Thyroid gland (tissue), 4 donors: ENCODE results near the gene APOO.

Source experiments
- POLR2A ChIP-seq, 2 donors: fragments of 450-650 bp; IDR thresholded peaks; one replicate each; pipeline ENCODE4 v1.6.1; 2017; ENCODE audit warnings: antibody characterized with exemption in 2 of 2, mild to moderate bottlenecking in 2 of 2, moderate library complexity in 1 of 2
- TF ChIP-seq, protein P1 (sequence below), 6 experiments: fragments of 200-600 bp in 3 of 6; fragments of 450-650 bp in 3 of 6; sonication (generic) in 3 of 6; IDR thresholded peaks; one replicate each; pipeline ENCODE4 v1.5.1; 2016 to 2019; ENCODE audit warnings: antibody characterized with exemption in 6 of 6, mild to moderate bottlenecking in 2 of 6, inconsistent platforms in 1 of 6, moderate library complexity in 1 of 6

DNA sequence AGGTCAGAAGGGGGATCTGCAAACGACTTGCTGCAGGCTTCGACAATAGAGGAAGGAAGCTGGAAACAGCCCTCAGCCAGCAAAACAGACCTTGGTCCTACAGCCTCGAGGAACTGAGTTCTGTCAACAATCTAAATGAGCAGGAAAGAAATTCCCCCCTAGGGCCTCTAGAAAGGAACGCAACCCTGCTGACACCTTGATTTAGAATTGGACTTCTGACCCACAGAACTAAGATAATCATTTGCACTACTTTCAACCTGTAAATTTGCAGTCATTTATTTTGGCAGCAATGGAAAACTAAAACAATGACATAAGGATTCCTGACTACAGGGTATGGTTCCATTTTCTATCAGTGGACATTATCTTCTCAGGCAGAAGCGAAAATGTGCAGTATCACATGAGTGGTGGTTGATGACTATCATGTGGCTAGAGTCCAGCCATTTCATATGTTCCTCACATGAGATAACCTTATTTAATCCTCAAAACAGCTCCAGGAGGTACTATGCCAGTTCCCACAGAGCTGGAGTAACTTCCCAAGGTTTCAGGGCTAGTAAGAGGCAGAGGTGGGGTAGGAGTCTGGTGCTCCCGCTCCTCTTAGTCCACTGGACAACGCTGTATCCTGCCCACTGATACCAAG, 63.1 kb downstream of the APOO start:
- TF ChIP-seq, protein P1, sequence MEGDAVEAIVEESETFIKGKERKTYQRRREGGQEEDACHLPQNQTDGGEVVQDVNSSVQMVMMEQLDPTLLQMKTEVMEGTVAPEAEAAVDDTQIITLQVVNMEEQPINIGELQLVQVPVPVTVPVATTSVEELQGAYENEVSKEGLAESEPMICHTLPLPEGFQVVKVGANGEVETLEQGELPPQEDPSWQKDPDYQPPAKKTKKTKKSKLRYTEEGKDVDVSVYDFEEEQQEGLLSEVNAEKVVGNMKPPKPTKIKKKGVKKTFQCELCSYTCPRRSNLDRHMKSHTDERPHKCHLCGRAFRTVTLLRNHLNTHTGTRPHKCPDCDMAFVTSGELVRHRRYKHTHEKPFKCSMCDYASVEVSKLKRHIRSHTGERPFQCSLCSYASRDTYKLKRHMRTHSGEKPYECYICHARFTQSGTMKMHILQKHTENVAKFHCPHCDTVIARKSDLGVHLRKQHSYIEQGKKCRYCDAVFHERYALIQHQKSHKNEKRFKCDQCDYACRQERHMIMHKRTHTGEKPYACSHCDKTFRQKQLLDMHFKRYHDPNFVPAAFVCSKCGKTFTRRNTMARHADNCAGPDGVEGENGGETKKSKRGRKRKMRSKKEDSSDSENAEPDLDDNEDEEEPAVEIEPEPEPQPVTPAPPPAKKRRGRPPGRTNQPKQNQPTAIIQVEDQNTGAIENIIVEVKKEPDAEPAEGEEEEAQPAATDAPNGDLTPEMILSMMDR (IDR thresholded peaks at IDR 0.05): no peak
- no peak for TF ChIP-seq POLR2A (IDR thresholded peaks at IDR 0.05)
